Pancreas (tissue), 10 donors: Measurements from ENCODE around the gene HDAC4. TPM values are rescaled to one million over a fixed set of nuclear protein-coding genes. Genes with fewer than 3 reads are reported as not detected.
A peak's percentile ranks its signal among the peaks of the same experiment; 100 is the strongest.

Experiments used
- ATAC-seq, 4 donors: fragments of 200-7000 bp; cut with Tn5 transposase; one replicate each; pipeline versions ENCODE4 v1.8.0 to v1.9.1; 2020; ENCODE audit warnings: mild to moderate bottlenecking in 4 of 4, moderate library complexity in 4 of 4
- DNase-seq, 6 donors: peaks; one replicate each; pipeline ENCODE4 v3.0.0-alpha.2; 2020
- FAIRE-seq: peaks from 2 replicates; lab custom pipeline; 2012; peaks lifted over from hg19 to GRCh38; lab: Jason Lieb, UNC
- H3K27ac ChIP-seq, 4 donors: fragments of 200-600 bp; sonication (generic); 1 replicate in 3 of 4; 2 replicates in 1 of 4; pipeline versions ENCODE4 v1.5.0 to v1.8.0; 2020
- H3K27me3 ChIP-seq, 4 donors: fragments of 200-600 bp; one replicate each; pipeline ENCODE4 v1.8.0; 2021
- H3K36me3 ChIP-seq, 3 donors: fragments of 200-600 bp; sonication (generic) in 1 of 3; one replicate each; pipeline versions ENCODE4 v1.5.0 to v1.8.0; 2020 to 2021
- H3K4me1 ChIP-seq, 3 donors: fragments of 200-600 bp; one replicate each; pipeline ENCODE4 v1.8.0; 2021
- H3K4me3 ChIP-seq, 4 donors: fragments of 200-600 bp; sonication (generic) in 2 of 4; one replicate each; pipeline versions ENCODE4 v1.5.0 to v1.8.0; 2020 to 2021
- H3K9me3 ChIP-seq, 4 donors: fragments of 200-600 bp; one replicate each; pipeline ENCODE4 v1.8.0; 2021
- WGBS, 2 donors: extraction: QIAGEN DNeasy Blood & Tissue Kit; methylation state at CpG; one replicate each; pipeline ENCODE4 v1.1.7; 2013; 5-methylcytosine and 5-hydroxymethylcytosine counted together
- intact Hi-C, 3 donors: fragments of 100-400 bp; cut with DNase I; formaldehyde crosslinking; loops; one replicate each; pipeline versions ENCODE4 v1.11.1 to v1.14.2; 2022
- polyA plus RNA-seq, 2 donors: library from polyadenylated mRNA; stranded (reverse); fragments of 200-250 nt; gene quantifications; one replicate each; pipeline ENCODE4 v1.2.3, GENCODE V29; 2013
- total RNA-seq, 6 donors: library from RNA; stranded (reverse); fragmentation: NEBNext Ultra II Directional in 4 of 6; extraction: Animal tissue kit (Norgen Biotek cat#: 25700) in 4 of 6; gene quantifications; one replicate each; pipeline versions ENCODE4 v1.2.1 to v1.2.4, GENCODE V29; 2021 to 2023
- TF ChIP-seq, protein P1 (sequence below), 4 donors: fragments of 200-600 bp; sonication (generic) in 3 of 4; IDR thresholded peaks; one replicate each; pipeline versions ENCODE4 v1.5.0 to v1.8.0; 2021; ENCODE audit warnings: antibody characterized with exemption in 4 of 4
- donor health status: healthy with polysubstance abuse.
- donor health status: DM: no; HTN: no; CAD: no; lungs with moderate emphysema.
- donor health status: DM: no; HTN: no; CAD: no.
- donor health status: control.
- donor health status: control.
- donor health status: Bipolar disorder and iron deficiency.
- donor health status: DM: yes; HTN: yes; CAD: no.
- donor health status: DM: no; HTN: no; CAD: no.
- donor health status: DM: no; HTN: no; CAD: no.
- donor health status: DM: yes; HTN: yes; CAD: no.

The HDAC4 gene
- total and polyA plus RNA-seq, 8 donors = 8.2 to 31.8 (median 16.6) TPM

DNA sequence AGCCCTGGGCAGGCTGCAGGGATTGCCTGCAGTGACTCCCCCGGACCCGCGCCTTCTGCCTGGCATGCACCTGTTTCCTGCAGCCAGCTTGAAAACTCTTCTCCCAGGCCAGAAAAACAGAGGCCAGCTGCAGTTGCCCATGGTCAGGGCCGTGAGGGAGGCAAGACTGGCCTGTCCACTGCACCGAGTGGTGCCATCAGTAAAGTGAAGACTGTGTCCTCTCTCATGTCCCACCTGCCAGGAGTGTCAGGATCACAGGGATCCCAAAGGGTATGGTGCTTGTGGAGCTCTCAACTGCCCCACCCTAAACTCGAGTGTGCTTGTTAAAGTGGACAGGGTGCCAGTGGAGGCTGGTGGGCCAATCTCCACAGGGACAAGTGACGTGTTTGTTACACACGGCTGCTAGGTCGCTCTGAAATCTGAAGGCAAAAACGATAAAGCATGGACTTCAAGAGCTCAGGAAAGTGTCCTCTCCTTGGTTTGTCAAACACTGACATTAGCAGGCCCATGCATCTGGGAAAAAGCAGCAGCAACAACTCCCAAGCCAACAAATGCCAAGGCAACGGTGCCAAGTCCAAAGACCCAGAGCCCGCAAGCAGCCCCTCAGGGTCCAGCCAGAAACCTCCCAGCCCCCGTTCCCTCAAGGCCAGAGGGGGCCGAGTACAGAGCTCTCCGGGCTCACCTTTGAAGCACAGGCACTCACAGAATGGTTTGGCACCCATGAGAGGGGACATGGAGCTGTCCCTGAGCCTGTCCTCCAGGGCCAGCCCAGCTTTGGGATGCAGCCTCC, 213.2 kb downstream of the HDAC4 start:
- ATAC-seq = no peak
- DNase-seq = peak in 2 of 6 donors; percentile 5 to 33
- Histone ChIP-seq H3K27ac (no peak overlapping the region), H3K36me3 (peaks cover 0 to 16% (median 0%) of the 10 kb centered on the region in 3 donors), H3K4me1 (no peaks in the 10 kb centered on the region), H3K27me3 (no peaks in the 10 kb centered on the region), H3K4me3 (no peak overlapping the region), H3K9me3 (no peaks in the 10 kb centered on the region)
- intact Hi-C loops = no loop called here
- TF ChIP-seq, protein P1, sequence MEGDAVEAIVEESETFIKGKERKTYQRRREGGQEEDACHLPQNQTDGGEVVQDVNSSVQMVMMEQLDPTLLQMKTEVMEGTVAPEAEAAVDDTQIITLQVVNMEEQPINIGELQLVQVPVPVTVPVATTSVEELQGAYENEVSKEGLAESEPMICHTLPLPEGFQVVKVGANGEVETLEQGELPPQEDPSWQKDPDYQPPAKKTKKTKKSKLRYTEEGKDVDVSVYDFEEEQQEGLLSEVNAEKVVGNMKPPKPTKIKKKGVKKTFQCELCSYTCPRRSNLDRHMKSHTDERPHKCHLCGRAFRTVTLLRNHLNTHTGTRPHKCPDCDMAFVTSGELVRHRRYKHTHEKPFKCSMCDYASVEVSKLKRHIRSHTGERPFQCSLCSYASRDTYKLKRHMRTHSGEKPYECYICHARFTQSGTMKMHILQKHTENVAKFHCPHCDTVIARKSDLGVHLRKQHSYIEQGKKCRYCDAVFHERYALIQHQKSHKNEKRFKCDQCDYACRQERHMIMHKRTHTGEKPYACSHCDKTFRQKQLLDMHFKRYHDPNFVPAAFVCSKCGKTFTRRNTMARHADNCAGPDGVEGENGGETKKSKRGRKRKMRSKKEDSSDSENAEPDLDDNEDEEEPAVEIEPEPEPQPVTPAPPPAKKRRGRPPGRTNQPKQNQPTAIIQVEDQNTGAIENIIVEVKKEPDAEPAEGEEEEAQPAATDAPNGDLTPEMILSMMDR (IDR thresholded peaks at IDR 0.05) = no peak
- WGBS, 2 donors = 87 to 92% methylated on average over 15 of the region's 15 CpGs
- FAIRE-seq = no peak

DNA sequence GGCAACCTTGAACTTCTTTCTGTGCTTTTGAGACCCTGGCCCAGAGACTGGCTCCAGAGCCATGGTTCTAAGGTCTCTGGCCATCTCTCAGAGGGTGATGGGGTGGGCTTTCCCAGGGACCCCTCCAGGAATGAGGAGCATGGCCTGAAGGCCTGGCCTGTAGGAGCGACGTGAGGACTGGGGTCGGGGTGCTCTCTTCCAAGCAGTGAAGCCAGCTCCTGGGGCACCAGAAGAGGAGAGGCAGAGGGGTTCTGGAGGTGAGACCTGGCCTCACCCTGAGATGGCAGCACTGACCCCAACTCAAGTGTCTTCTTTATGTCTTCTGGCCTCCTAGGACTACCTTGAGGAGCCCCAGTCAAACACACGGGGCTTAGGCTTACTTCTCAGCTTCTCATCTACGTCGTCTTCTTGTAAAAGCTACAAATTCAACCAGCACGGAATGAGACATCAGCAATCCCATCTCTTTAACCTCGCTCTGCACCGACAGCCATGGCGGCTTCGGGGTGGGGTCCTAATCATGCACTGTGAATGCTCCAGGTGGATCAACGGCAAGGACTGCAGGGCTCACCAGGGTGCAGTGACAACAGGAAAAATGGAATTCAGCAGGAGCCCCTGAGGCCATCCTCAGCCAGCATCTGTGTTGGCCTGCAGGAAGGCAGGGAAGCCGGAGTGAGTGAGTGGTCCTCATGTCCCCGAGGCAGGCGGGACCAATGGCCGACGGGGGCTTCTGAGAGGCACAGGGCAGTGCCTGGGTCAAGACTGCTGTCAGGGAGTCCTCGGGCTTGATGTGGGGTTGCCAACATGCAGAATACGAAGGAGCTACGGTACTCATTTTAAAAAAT, 214.1 kb downstream of the HDAC4 start:
- 88 to 97% methylated on average over 20 of the region's 20 CpGs for WGBS, 2 donors
- DNase-seq (peak in 1 of 6 donors; percentile 11), ATAC-seq (no peak), FAIRE-seq (no peak)
- Histone ChIP-seq H3K27me3 (no peaks in the 10 kb centered on the region), H3K4me3 (no peak overlapping the region), H3K27ac (no peak overlapping the region), H3K9me3 (no peaks in the 10 kb centered on the region), H3K4me1 (no peaks in the 10 kb centered on the region), H3K36me3 (peaks cover 0 to 16% (median 0%) of the 10 kb centered on the region in 3 donors)
- intact Hi-C loops = no loop called here
- TF ChIP-seq, protein P1 (IDR thresholded peaks at IDR 0.05) = no peak

DNA sequence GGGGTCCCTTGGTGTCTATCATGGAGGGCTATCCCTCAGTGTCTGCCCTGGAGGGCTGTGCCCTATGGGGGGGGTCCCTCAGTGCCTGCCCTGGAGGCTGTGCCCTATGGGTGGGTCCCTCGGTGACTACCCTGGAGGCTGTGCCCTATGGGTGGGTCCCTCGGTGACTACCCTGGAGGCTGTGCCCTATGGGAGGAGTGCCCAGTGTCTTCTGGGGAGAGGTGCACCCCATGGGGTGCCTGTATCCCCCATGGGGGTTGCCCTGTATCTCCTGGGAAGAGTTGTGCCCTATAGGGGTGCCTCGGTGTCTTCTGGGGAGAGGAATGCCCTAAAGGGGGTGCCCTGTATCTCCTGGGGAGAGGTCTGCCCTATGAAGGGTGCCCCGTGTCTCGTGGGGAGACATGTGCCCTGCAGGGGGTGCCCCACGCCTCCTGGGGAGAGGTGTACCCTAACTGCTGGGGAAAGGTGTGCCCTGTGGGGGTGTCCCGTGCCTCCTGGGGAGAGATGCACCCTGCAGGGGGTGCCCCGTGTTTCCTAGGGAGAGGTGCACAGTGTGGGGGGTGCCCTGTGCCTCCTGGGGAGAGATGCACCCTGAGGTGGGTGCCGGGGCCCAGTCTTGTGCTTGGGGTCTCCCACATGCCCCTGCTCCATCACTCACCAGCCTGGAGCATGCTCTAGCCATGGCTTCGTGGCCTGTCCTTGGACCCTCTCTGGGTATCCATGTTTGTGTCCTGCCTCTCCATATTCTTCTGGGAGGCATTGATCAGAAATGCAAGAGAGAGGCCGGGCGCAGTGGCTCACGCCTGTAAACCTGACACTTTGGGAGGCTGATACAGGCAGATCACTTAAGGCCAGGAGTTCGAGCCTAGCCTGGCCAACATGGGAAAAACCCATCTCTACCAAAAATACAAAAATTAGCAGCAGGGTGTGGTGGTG, 215.6 kb downstream of the HDAC4 start:
- H3K4me1 ChIP-seq = no peaks in the 10 kb centered on the region
- H3K27ac ChIP-seq = no peak overlapping the region
- 93 to 97% methylated on average over 14 of the region's 14 CpGs for WGBS, 2 donors
- peaks cover 0 to 16% (median 0%) of the 10 kb centered on the region in 3 donors for H3K36me3 ChIP-seq
- no peaks in the 10 kb centered on the region for H3K9me3 ChIP-seq
- DNase-seq (peak in 3 of 6 donors; percentile 10 to 56 (median 35)), FAIRE-seq (no peak), ATAC-seq (no peak)
- TF ChIP-seq, protein P1 (IDR thresholded peaks at IDR 0.05) = no peak
- intact Hi-C loops = no loop called here
- H3K4me3 ChIP-seq = no peak overlapping the region
- no peaks in the 10 kb centered on the region for H3K27me3 ChIP-seq

DNA sequence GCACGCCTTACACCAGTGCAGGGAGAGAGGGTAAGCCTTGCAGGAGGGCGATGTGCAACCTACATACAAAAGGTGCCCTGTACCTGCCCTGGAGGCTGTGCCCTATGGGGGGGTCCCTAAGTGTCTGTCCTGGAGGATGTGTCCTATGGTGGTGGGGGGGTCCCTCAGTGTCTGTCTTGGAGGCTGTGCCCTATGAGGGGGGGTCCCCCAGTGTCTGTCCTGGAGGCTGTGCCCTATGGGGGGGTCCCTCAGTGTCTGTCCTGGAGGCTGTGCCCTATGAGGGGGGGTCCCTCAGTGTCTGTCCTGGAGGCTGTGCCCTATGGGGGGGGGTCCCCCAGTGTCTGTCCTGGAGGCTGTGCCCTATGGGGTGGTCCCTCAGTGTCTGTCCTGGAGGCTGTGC, 216.6 kb downstream of the HDAC4 start:
- WGBS, 2 donors = 96 to 97% methylated on average over 2 of the region's 2 CpGs
- FAIRE-seq (no peak), ATAC-seq (no peak)

More for the DNA sequence above, 216.6 kb downstream of the HDAC4 start:
- no peak overlapping the region for H3K4me3 ChIP-seq
- TF ChIP-seq, protein P1 (IDR thresholded peaks at IDR 0.05) = no peak
- H3K36me3 ChIP-seq = peaks cover 0 to 10% (median 0%) of the 10 kb centered on the region in 3 donors
- no peaks in the 10 kb centered on the region for H3K9me3 ChIP-seq
- H3K4me1 ChIP-seq = no peaks in the 10 kb centered on the region
- no peaks in the 10 kb centered on the region for H3K27me3 ChIP-seq
- peak in 2 of 6 donors; percentile 6 to 37 for DNase-seq
- intact Hi-C loops = no loop called here
- no peak overlapping the region for H3K27ac ChIP-seq
